ENCODE measurements around the gene ZNF213.

GRCh38 chr16:3187798-3188674 lies 53.2 kb downstream of the ZNF213 start, which contains the start of gene OR1F1:
- no peak for TF ChIP-seq CTCF (IDR thresholded peaks at IDR 0.05; ENCODE audit: low read depth, low read length)
- no peak for TF ChIP-seq POLR2A (IDR thresholded peaks at IDR 0.05; ENCODE audit: extremely low read depth, insufficient read length)

Measured in NB4 (cell line).